HepG2 (cell line): ENCODE data around the gene CAPN9. TPM values are rescaled to one million over a fixed set of nuclear protein-coding genes. Genes with fewer than 3 reads are reported as not detected.

Experiments
- EEA1 ChIP-seq: sonication (generic); formaldehyde crosslinking; IDR thresholded peaks from 2 replicates; pipeline ENCODE4 v1.5.1; 2020; ENCODE audit warnings: mild to moderate bottlenecking, missing genetic modification reagents, borderline replicate concordance
- KAT8 ChIP-seq: IDR thresholded peaks from 2 replicates; pipeline ENCODE4 v1.6.1; 2016; ENCODE audit warnings: missing genetic modification reagents, missing compliant biosample characterization
- PHF8 ChIP-seq: sonication (generic); formaldehyde crosslinking; IDR thresholded peaks from 2 replicates; pipeline ENCODE4 v1.5.0; 2020; ENCODE audit warnings: missing genetic modification reagents
- REPIN1 ChIP-seq: sonication (generic); formaldehyde crosslinking; IDR thresholded peaks from 2 replicates; pipeline ENCODE4 v1.8.0; 2022; ENCODE audit warnings: missing genetic modification reagents, low read depth, mild to moderate bottlenecking, borderline replicate concordance
- RFX3 ChIP-seq: IDR thresholded peaks from 2 replicates; pipeline ENCODE4 v1.6.1; 2016; ENCODE audit warnings: missing biosample characterization, missing genetic modification reagents
- SMC3 ChIP-seq: IDR thresholded peaks from 2 replicates; pipeline ENCODE4 v1.6.1; 2011; ENCODE audit warnings: low read length, improper control_type of control experiment
- SNRNP70 ChIP-seq: fragments of 200-400 bp; formaldehyde crosslinking; IDR thresholded peaks from 2 replicates; pipeline ENCODE4 v1.6.1; 2017; ENCODE audit warnings: mild to moderate bottlenecking, low read depth, low read length, moderate library complexity
- ZFP36L1 ChIP-seq: sonication (generic); formaldehyde crosslinking; IDR thresholded peaks from 2 replicates; pipeline ENCODE4 v1.8.0; 2022; ENCODE audit warnings: mild to moderate bottlenecking, missing genetic modification reagents, moderate library complexity
- ZNF230 ChIP-seq: sonication (generic); formaldehyde crosslinking; IDR thresholded peaks from 2 replicates; pipeline ENCODE4 v1.4.0; 2020; ENCODE audit warnings: mild to moderate bottlenecking, missing genetic modification reagents
- ZNF24 ChIP-seq: fragments of 450-650 bp; IDR thresholded peaks from 2 replicates; pipeline ENCODE4 v1.6.1; 2017; ENCODE audit warnings: antibody characterized with exemption, mild to moderate bottlenecking
- ZNF343 ChIP-seq: sonication (generic); formaldehyde crosslinking; IDR thresholded peaks from 2 replicates; pipeline ENCODE4 v1.4.0; 2020; ENCODE audit warnings: mild to moderate bottlenecking, missing genetic modification reagents
- ZNF7 ChIP-seq: IDR thresholded peaks from 2 replicates; pipeline ENCODE4 v1.6.1; 2016; ENCODE audit warnings: missing biosample characterization, missing genetic modification reagents
- polyA plus RNA-seq, 8 experiments: library from polyadenylated mRNA; depleted of rRNA in 3 of 8; stranded (reverse) in 7 of 8; unstranded in 1 of 8; fragments of >200 nt; fragmentation: Illumina TruSeq in 4 of 8; extraction: Trizol in 4 of 8; gene quantifications; 2 replicates each; pipeline versions ENCODE4 v1.2.1 to v1.2.3, GENCODE V29; 2011 to 2016; ENCODE audit warnings: low read depth in 4 of 8, missing spikeins in 1 of 8, mixed read lengths in 1 of 8; ENCODE audit not compliant: insufficient read depth in 1 of 8
- total RNA-seq, 5 experiments: library from RNA; depleted of rRNA; stranded (reverse); fragments of >200 nt; fragmentation: Illumina TruSeq; extraction: Trizol; gene quantifications; 2 replicates each; pipeline ENCODE4 v1.2.3, GENCODE V29; 2016; ENCODE audit warnings: low read depth in 1 of 5
- TF ChIP-seq, protein P1 (sequence below): IDR thresholded peaks from 2 replicates; pipeline ENCODE4 v1.4.0; 2020; ENCODE audit warnings: mild to moderate bottlenecking, missing genetic modification reagents
- TF ChIP-seq, protein P2 (sequence below): fragments of 450-650 bp; IDR thresholded peaks from 2 replicates; pipeline ENCODE4 v1.6.1; 2016
- TF ChIP-seq, protein P3 (sequence below): sonication (generic); formaldehyde crosslinking; IDR thresholded peaks from 2 replicates; pipeline ENCODE4 v1.4.0; 2020; ENCODE audit warnings: missing genetic modification reagents
- TF ChIP-seq, protein P4 (sequence below): sonication (generic); formaldehyde crosslinking; conservative IDR thresholded peaks from 2 replicates; pipeline ENCODE4 v1.8.0; 2022; ENCODE audit warnings: low read depth, missing genetic modification reagents
- TF ChIP-seq, protein P5 (sequence below): sonication (generic); formaldehyde crosslinking; conservative IDR thresholded peaks from 2 replicates; pipeline ENCODE4 v1.8.0; 2022; ENCODE audit warnings: mild to moderate bottlenecking, moderate library complexity, missing genetic modification reagents
- TF ChIP-seq, protein P6 (sequence below): sonication (generic); formaldehyde crosslinking; IDR thresholded peaks from 2 replicates; pipeline ENCODE4 v1.4.0; 2020; ENCODE audit warnings: mild to moderate bottlenecking, low read depth, missing genetic modification reagents

CAPN9 gene
- total and polyA plus RNA-seq, 2 of the 13 experiments (the other 11 are each of a cell fraction or from before 2014, with no cell fraction given), result 0.04 to 0.31 TPM

DNA sequence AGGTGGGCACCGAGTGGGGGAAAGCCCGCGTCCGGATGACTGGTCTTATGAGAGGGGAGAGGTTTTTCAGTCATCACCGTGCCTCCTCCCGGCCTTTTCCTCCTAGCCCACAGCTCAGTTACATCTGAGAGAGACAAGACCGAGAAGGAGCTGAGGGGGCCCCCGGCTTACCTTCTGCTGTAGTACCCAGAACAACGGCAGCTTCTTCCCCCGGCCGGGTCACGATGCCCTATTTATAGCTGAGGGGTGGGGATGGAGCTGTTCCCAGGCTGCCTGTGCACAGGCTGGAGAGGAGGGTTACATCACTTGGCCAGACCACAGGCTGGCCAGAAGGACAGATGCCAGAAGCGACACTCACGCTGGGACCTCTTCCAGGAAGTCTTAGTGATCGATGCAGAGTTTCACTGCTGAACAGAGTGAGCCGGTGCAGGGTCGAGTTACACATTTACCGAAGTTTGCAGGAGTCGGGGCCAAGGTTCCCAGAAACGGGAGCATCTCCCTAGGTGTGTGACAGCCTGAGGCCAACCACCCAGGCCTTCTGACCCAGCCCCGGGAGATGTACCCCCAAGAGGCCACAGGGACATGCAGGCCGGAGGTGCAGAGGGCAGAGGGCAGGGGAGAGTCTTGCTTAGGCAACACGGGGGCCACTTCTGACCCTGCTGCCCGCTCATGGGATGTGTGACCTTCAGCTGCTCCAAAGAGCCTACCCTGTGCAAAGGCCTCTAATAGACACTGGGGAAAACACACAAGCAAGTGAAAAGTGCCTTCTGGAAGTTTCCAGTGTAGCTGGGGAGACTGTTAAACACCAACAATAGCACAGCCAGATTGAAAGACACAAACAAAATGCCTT, 33.0 kb upstream of the CAPN9 start, which contains the start of gene AGT (continued):
- TF ChIP-seq, protein P1, sequence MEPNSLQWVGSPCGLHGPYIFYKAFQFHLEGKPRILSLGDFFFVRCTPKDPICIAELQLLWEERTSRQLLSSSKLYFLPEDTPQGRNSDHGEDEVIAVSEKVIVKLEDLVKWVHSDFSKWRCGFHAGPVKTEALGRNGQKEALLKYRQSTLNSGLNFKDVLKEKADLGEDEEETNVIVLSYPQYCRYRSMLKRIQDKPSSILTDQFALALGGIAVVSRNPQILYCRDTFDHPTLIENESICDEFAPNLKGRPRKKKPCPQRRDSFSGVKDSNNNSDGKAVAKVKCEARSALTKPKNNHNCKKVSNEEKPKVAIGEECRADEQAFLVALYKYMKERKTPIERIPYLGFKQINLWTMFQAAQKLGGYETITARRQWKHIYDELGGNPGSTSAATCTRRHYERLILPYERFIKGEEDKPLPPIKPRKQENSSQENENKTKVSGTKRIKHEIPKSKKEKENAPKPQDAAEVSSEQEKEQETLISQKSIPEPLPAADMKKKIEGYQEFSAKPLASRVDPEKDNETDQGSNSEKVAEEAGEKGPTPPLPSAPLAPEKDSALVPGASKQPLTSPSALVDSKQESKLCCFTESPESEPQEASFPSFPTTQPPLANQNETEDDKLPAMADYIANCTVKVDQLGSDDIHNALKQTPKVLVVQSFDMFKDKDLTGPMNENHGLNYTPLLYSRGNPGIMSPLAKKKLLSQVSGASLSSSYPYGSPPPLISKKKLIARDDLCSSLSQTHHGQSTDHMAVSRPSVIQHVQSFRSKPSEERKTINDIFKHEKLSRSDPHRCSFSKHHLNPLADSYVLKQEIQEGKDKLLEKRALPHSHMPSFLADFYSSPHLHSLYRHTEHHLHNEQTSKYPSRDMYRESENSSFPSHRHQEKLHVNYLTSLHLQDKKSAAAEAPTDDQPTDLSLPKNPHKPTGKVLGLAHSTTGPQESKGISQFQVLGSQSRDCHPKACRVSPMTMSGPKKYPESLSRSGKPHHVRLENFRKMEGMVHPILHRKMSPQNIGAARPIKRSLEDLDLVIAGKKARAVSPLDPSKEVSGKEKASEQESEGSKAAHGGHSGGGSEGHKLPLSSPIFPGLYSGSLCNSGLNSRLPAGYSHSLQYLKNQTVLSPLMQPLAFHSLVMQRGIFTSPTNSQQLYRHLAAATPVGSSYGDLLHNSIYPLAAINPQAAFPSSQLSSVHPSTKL (CRISPR knock-in tag), result peak; percentile 97
- TF ChIP-seq, protein P2, sequence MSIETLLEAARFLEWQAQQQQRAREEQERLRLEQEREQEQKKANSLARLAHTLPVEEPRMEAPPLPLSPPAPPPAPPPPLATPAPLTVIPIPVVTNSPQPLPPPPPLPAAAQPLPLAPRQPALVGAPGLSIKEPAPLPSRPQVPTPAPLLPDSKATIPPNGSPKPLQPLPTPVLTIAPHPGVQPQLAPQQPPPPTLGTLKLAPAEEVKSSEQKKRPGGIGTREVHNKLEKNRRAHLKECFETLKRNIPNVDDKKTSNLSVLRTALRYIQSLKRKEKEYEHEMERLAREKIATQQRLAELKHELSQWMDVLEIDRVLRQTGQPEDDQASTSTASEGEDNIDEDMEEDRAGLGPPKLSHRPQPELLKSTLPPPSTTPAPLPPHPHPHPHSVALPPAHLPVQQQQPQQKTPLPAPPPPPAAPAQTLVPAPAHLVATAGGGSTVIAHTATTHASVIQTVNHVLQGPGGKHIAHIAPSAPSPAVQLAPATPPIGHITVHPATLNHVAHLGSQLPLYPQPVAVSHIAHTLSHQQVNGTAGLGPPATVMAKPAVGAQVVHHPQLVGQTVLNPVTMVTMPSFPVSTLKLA, result peak; percentile 60
- TF ChIP-seq PHF8, result peak; percentile 45; the same call in 1 of the 2 replicates
- TF ChIP-seq RFX3 (CRISPR knock-in tag), result 0 out of 2 replicates have a peak, but pooled peaks have one; percentile 31
- TF ChIP-seq, protein P3, sequence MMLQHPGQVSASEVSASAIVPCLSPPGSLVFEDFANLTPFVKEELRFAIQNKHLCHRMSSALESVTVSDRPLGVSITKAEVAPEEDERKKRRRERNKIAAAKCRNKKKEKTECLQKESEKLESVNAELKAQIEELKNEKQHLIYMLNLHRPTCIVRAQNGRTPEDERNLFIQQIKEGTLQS (CRISPR knock-in tag), result peak; percentile 82
- TF ChIP-seq REPIN1 (CRISPR knock-in tag), result peak; percentile 81; the same call in 1 of the 2 replicates
- TF ChIP-seq SMC3, result no peak; the same call in 1 of the 2 replicates
- TF ChIP-seq KAT8 (CRISPR knock-in tag), result peak; percentile 87
- TF ChIP-seq, protein P4, sequence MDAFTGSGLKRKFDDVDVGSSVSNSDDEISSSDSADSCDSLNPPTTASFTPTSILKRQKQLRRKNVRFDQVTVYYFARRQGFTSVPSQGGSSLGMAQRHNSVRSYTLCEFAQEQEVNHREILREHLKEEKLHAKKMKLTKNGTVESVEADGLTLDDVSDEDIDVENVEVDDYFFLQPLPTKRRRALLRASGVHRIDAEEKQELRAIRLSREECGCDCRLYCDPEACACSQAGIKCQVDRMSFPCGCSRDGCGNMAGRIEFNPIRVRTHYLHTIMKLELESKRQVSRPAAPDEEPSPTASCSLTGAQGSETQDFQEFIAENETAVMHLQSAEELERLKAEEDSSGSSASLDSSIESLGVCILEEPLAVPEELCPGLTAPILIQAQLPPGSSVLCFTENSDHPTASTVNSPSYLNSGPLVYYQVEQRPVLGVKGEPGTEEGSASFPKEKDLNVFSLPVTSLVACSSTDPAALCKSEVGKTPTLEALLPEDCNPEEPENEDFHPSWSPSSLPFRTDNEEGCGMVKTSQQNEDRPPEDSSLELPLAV, result no peak
- TF ChIP-seq, protein P5, sequence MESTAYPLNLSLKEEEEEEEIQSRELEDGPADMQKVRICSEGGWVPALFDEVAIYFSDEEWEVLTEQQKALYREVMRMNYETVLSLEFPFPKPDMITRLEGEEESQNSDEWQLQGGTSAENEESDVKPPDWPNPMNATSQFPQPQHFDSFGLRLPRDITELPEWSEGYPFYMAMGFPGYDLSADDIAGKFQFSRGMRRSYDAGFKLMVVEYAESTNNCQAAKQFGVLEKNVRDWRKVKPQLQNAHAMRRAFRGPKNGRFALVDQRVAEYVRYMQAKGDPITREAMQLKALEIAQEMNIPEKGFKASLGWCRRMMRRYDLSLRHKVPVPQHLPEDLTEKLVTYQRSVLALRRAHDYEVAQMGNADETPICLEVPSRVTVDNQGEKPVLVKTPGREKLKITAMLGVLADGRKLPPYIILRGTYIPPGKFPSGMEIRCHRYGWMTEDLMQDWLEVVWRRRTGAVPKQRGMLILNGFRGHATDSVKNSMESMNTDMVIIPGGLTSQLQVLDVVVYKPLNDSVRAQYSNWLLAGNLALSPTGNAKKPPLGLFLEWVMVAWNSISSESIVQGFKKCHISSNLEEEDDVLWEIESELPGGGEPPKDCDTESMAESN, result peak; percentile 90
- TF ChIP-seq EEA1 (CRISPR knock-in tag), result no peak
- TF ChIP-seq ZNF24, result no peak
- TF ChIP-seq SNRNP70, result no peak
- TF ChIP-seq ZNF7 (CRISPR knock-in tag), result no peak
- TF ChIP-seq, protein P6, sequence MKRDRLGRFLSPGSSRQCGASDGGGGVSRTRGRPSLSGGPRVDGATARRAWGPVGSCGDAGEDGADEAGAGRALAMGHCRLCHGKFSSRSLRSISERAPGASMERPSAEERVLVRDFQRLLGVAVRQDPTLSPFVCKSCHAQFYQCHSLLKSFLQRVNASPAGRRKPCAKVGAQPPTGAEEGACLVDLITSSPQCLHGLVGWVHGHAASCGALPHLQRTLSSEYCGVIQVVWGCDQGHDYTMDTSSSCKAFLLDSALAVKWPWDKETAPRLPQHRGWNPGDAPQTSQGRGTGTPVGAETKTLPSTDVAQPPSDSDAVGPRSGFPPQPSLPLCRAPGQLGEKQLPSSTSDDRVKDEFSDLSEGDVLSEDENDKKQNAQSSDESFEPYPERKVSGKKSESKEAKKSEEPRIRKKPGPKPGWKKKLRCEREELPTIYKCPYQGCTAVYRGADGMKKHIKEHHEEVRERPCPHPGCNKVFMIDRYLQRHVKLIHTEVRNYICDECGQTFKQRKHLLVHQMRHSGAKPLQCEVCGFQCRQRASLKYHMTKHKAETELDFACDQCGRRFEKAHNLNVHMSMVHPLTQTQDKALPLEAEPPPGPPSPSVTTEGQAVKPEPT, result no peak; the same call in 1 of the 2 replicates
- no peak; the same call in 1 of the 2 replicates for TF ChIP-seq ZNF343 (CRISPR knock-in tag)
- TF ChIP-seq ZNF230 (CRISPR knock-in tag), result peak; percentile 83
- TF ChIP-seq ZFP36L1 (CRISPR knock-in tag), result peak; percentile 94
